GM12878 (cell line): ENCODE measurements around the gene HM13. TPM values are rescaled to one million over a fixed set of nuclear protein-coding genes. Genes with fewer than 3 reads are reported as not detected.

ENCODE experiments used
- ATAC-seq: fragments of 200-7000 bp; cut with Tn5 transposase; 3 replicates; pipeline ENCODE4 v1.9.1; 2020; ENCODE audit warnings: mild to moderate bottlenecking, moderate library complexity
- BruUV-seq: library from RNA; stranded (reverse); fragments of 400-500 nt; replicated peaks from 2 replicates; lab custom pipeline; 2021; lab: Mats Ljungman, UMichigan
- CTCF ChIA-PET: fragments of 300-600 bp; sonication (Branson Sonifier 250); formaldehyde crosslinking; extraction: SDS; loops from one replicate; lab custom pipeline; 2021; ENCODE audit warnings: inconsistent platforms; lab: Yijun Ruan, JAX
- POLR2A ChIA-PET: fragments of 350-600 bp; formaldehyde crosslinking; extraction: SDS; loops from one replicate; lab custom pipeline; 2021; ENCODE audit warnings: inconsistent platforms; lab: Charles Lee
- RAD21 ChIA-PET: fragments of 300-600 bp; sonication (Branson Sonifier 250); formaldehyde crosslinking; loops from one replicate; lab custom pipeline; 2023; ENCODE audit warnings: antibody characterized with exemption; ENCODE audit not compliant: unreplicated experiment; lab: Charles Lee
- SMC1A ChIA-PET: fragments of 300-600 bp; sonication (Branson Sonifier 250); formaldehyde crosslinking; loops from one replicate; lab custom pipeline; 2023; ENCODE audit not compliant: unreplicated experiment, uncharacterized antibody; lab: Charles Lee
- DNase-seq: peaks from one replicate; pipeline ENCODE4 v3.0.0-alpha.2; 2011; ENCODE audit warnings: low read depth, low spot score
- FAIRE-seq: peaks from 3 replicates; lab custom pipeline; 2011; peaks lifted over from hg19 to GRCh38; lab: Jason Lieb, UNC
- H2AFZ ChIP-seq: 2 replicates; pipeline ENCODE4 v1.6.0; 2011; ENCODE audit warnings: low read depth, low read length, control low read depth; ENCODE audit not compliant: control insufficient read depth
- H3K27ac ChIP-seq: 2 replicates; pipeline ENCODE4 v1.5.1; 2011; ENCODE audit warnings: control low read depth; ENCODE audit not compliant: control insufficient read depth, insufficient read depth
- H3K27me3 ChIP-seq, 2 experiments: replicated peaks in 1 of 2; 2 replicates each; pipeline versions ENCODE4 v1.6.0 to v1.6.1; 2011; ENCODE audit warnings: low read length in 1 of 2; ENCODE audit not compliant: control insufficient read depth in 2 of 2, insufficient read depth in 2 of 2
- H3K36me3 ChIP-seq, 2 experiments: 2 replicates each; pipeline ENCODE4 v1.5.1; 2011; ENCODE audit warnings: low read length in 1 of 2; ENCODE audit not compliant: control insufficient read depth in 2 of 2, insufficient read depth in 2 of 2
- H3K4me1 ChIP-seq: 2 replicates; pipeline ENCODE4 v1.6.1; 2011; ENCODE audit warnings: mild to moderate bottlenecking, low read length, moderate library complexity, mixed read lengths; ENCODE audit not compliant: control insufficient read depth, insufficient read depth
- H3K4me2 ChIP-seq: 2 replicates; pipeline ENCODE4 v1.6.0; 2011; ENCODE audit warnings: control low read depth; ENCODE audit not compliant: control insufficient read depth, insufficient read depth
- H3K4me3 ChIP-seq: fragments of 200-600 bp; sonication (generic); 2 replicates; pipeline ENCODE4 v1.5.1; 2016
- H3K79me2 ChIP-seq: 2 replicates; pipeline ENCODE4 v1.6.0; 2011; ENCODE audit warnings: low read length; ENCODE audit not compliant: control insufficient read depth, insufficient read depth
- H3K9ac ChIP-seq: 2 replicates; pipeline ENCODE4 v1.8.0; 2011; ENCODE audit warnings: low read length, control low read depth, mixed read lengths; ENCODE audit not compliant: control insufficient read depth, insufficient read depth
- H3K9me3 ChIP-seq: replicated peaks from 3 replicates; pipeline ENCODE4 v1.5.1; 2011; ENCODE audit warnings: mild to moderate bottlenecking, low read length; ENCODE audit not compliant: control insufficient read depth, insufficient read depth
- H4K20me1 ChIP-seq: 2 replicates; pipeline ENCODE4 v1.6.0; 2011; ENCODE audit not compliant: control insufficient read depth, insufficient read depth
- POLR2AphosphoS2 ChIP-seq: IDR thresholded peaks from 2 replicates; pipeline ENCODE4 v1.6.1; 2011; ENCODE audit warnings: low read depth, mild to moderate bottlenecking, low read length, improper control_type of control experiment, moderate library complexity
- TCF12 ChIP-seq: IDR thresholded peaks from 2 replicates; pipeline ENCODE4 v1.6.1; 2011; ENCODE audit warnings: low read depth, mild to moderate bottlenecking, low read length
- YBX1 ChIP-seq: fragments of 450-650 bp; IDR thresholded peaks from 2 replicates; pipeline ENCODE4 v1.6.1; 2016; ENCODE audit warnings: antibody characterized with exemption
- WGBS: methylation state at CpG from one replicate; pipeline ENCODE4 v1.1.6; 2016; ENCODE audit warnings: low lambda C conversion rate; ENCODE audit not compliant: insufficient replicate concordance, insufficient coverage; ENCODE audit errors: missing lambda C conversion rate; 5-methylcytosine and 5-hydroxymethylcytosine counted together
- in situ Hi-C: fragments of 300-500 bp; cut with MboI; formaldehyde crosslinking; loops from 9 replicates; pipeline ENCODE4 v1.14.3; 2018; ENCODE audit warnings: mixed read lengths
- intact Hi-C: fragments of 100-400 bp; cut with micrococcal nuclease; formaldehyde crosslinking; loops from one replicate; pipeline ENCODE4 v1.14.2; 2022; ENCODE audit not compliant: unreplicated experiment
- polyA plus RNA-seq, 11 experiments: library from polyadenylated mRNA; depleted of rRNA in 4 of 11; unstranded in 6 of 11; stranded (reverse) in 5 of 11; fragments of >200 nt; fragmentation: Nextera tagmentation in 4 of 11; fragmentation: Illumina TruSeq in 1 of 11; extraction: Ambion mirVana in 4 of 11; extraction: Trizol in 1 of 11; gene quantifications; 1 replicate in 1 of 11; 2 replicates in 10 of 11; pipeline versions ENCODE4 v1.2.1 to v1.2.3, GENCODE V29; 2011 to 2016; ENCODE audit warnings: inconsistent platforms in 2 of 11, missing spikeins in 2 of 11, low read depth in 1 of 11
- total RNA-seq, 4 experiments: library from RNA; depleted of rRNA in 3 of 4; stranded (reverse); fragments of >200 nt in 3 of 4; fragmentation: Illumina TruSeq in 1 of 4; extraction: Trizol in 1 of 4; gene quantifications; 2 replicates each; pipeline versions ENCODE4 v1.2.1 to v1.2.3, GENCODE V29; 2013 to 2021
- TF ChIP-seq, protein P1 (sequence below): IDR thresholded peaks from 2 replicates; pipeline ENCODE4 v1.6.1; 2011; ENCODE audit warnings: borderline replicate concordance, low read depth, mild to moderate bottlenecking, moderate library complexity, mixed read lengths, low read length; ENCODE audit not compliant: insufficient read depth; ENCODE audit errors: extremely low read length

Gene HM13
- total and polyA plus RNA-seq, 10 of the 15 experiments (the other 5 are each of a cell fraction or from before 2014, with no cell fraction given) = 4.8 to 185 (median 81.7) TPM

DNA sequence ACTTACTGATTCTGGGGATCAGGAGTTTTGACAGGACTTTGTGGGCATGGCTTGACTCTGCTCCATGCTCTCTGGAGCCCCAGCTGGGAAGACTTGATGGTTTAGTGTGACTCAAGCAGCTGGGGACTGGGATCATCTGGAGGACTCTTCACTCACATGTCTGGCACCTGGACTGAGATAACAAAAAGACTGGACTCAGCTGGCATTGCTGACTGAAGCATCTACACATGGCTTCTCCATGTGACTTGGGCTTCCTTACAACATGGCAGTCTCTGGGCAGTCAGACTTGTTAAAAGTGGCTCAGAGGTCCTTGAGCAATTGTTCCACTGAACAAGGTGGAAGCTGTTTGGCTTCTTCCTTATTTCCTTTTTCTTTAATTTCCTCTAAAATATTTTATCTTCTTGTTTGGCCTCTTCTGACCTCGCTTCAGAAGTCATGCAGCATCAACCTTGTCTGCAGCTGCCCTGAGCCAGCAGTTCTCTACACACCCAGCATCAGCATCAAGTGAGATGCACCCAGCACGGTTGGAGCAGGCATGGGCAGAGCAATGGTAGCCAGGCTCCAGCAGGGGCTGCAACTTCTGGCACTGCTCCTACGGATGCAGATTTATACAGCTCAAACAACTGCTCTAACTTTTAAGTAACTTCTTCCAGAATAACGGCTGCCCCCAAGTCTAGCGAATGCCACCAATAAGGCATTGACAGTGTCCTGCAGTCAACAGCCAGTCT is 5.6 kb upstream of the HM13 start:
- 44% methylated on average over 5 of the region's 5 CpGs for WGBS
- ATAC-seq (no peak), FAIRE-seq (no peak), DNase-seq (no peak)
- in situ Hi-C loops = no loop called here
- Histone ChIP-seq H3K79me2 (no peaks in the 10 kb centered on the region), H3K27ac (no peak overlapping the region), H3K4me1 (no peaks in the 10 kb centered on the region), H3K36me3 (no peaks in the 10 kb centered on the region), H2AFZ (no peak overlapping the region), H3K4me3 (no peak overlapping the region), H3K27me3 (no peaks in the 10 kb centered on the region), H4K20me1 (0 out of 2 replicates have a peak, but pooled peaks cover 2% of the 10 kb centered on the region), H3K9me3 (no peaks in the 10 kb centered on the region), H3K4me2 (no peak overlapping the region), H3K9ac (no peak overlapping the region)
- ChIA-PET SMC1A (no interaction called here), POLR2A (no interaction called here), RAD21 (no interaction called here), CTCF (interaction anchor here (0.7 to 1.6 kb wide), 2 partner anchors 50 to 51 kb away, joined by 3 to 4 read pairs; no protein-coding TSS in a partner anchor)
- TF ChIP-seq, protein P1, sequence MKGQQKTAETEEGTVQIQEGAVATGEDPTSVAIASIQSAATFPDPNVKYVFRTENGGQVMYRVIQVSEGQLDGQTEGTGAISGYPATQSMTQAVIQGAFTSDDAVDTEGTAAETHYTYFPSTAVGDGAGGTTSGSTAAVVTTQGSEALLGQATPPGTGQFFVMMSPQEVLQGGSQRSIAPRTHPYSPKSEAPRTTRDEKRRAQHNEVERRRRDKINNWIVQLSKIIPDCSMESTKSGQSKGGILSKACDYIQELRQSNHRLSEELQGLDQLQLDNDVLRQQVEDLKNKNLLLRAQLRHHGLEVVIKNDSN = no peak
- no peak for TF ChIP-seq POLR2AphosphoS2
- no peak for TF ChIP-seq YBX1
- no peak for TF ChIP-seq TCF12
- no TSS peak for BruUV-seq
- intact Hi-C loops = no loop called here
